ENCODE data around the gene MAPK1. TPM values are rescaled to one million over a fixed set of nuclear protein-coding genes. Genes with fewer than 3 reads are reported as not detected.
"Not testable (repeated sequence)": the region's sequence is repeated elsewhere in the genome, so short reads cannot be mapped to it uniquely, and the experiment has no call there.

Gene MAPK1
- total RNA-seq, 1 experiment from 2014 or later: 98.8 TPM

- Histone ChIP-seq H3K36me3 (peaks cover 20% of the 10 kb centered on the region), H3K4me3 (no peak overlapping the region), H3K27me3 (no peaks in the 10 kb centered on the region), H3K27ac (no peak overlapping the region), H3K4me1 (peaks cover 25% of the 10 kb centered on the region), H3K9me3 (replicated peaks) (no peaks in the 10 kb centered on the region)
- no peak for DNase-seq
Observed at GRCh38 chr22:21758091-21758864, 109.2 kb downstream of the MAPK1 start.

GRCh38 chr22:21755851-21756284, 111.6 kb downstream of the MAPK1 start:
- no peaks in the 10 kb centered on the region for H3K27me3 ChIP-seq
- DNase-seq: no peak
- no peak overlapping the region for H3K4me3 ChIP-seq
- no peaks in the 10 kb centered on the region for H3K9me3 ChIP-seq (replicated peaks)
- peaks cover 18% of the 10 kb centered on the region for H3K4me1 ChIP-seq
- H3K27ac ChIP-seq: peak overlapping the region; percentile 47; the same call in 1 of the 2 replicates
- 0 out of 2 replicates have a peak, but pooled peaks cover 4% of the 10 kb centered on the region for H3K36me3 ChIP-seq

GRCh38 chr22:21754523-21754922, 112.9 kb downstream of the MAPK1 start:
- peak; percentile 84 to 85 for DNase-seq
- no peaks in the 10 kb centered on the region for H3K27me3 ChIP-seq
- H3K4me3 ChIP-seq: peak overlapping the region; percentile 17
- H3K36me3 ChIP-seq: 0 out of 2 replicates have a peak, but pooled peaks cover 4% of the 10 kb centered on the region
- no peaks in the 10 kb centered on the region for H3K9me3 ChIP-seq (replicated peaks)
- H3K4me1 ChIP-seq: peaks cover 12% of the 10 kb centered on the region
- peak overlapping the region; percentile 47 for H3K27ac ChIP-seq

- DNase-seq: no peak
- Histone ChIP-seq H3K27ac (no peak overlapping the region), H3K4me1 (peaks cover 15% of the 10 kb centered on the region)
Observed at GRCh38 chr22:21753374-21754111, 113.9 kb downstream of the MAPK1 start.

GRCh38 chr22:21752276-21752675, 115.2 kb downstream of the MAPK1 start:
- no peak for DNase-seq
- no peaks in the 10 kb centered on the region for H3K27me3 ChIP-seq
- H3K9me3 ChIP-seq (replicated peaks): no peaks in the 10 kb centered on the region
- no peak overlapping the region for H3K27ac ChIP-seq
- no peak overlapping the region for H3K4me3 ChIP-seq
- no peaks in the 10 kb centered on the region for H3K36me3 ChIP-seq
- peaks cover 19% of the 10 kb centered on the region for H3K4me1 ChIP-seq

More at GRCh38 chr22:21753374-21754111, 113.9 kb downstream of the MAPK1 start:
- Histone ChIP-seq H3K4me3 (no peak overlapping the region), H3K36me3 (no peaks in the 10 kb centered on the region), H3K9me3 (replicated peaks) (no peaks in the 10 kb centered on the region), H3K27me3 (no peaks in the 10 kb centered on the region)

- DNase-seq: no peak
- Histone ChIP-seq H3K4me3 (no peak overlapping the region), H3K9me3 (replicated peaks) (no peaks in the 10 kb centered on the region; the same call in 1 of the 2 replicates), H3K27me3 (no peaks in the 10 kb centered on the region), H3K4me1 (peaks cover 6% of the 10 kb centered on the region), H3K27ac (no peak overlapping the region), H3K36me3 (no peaks in the 10 kb centered on the region)
Observed at GRCh38 chr22:21745948-21746347, 121.5 kb downstream of the MAPK1 start.

- not testable (repeated sequence) for H3K36me3 ChIP-seq; H3K27ac ChIP-seq; DNase-seq; H3K4me3 ChIP-seq; H3K4me1 ChIP-seq; H3K27me3 ChIP-seq; H3K9me3 ChIP-seq (replicated peaks)
Observed at GRCh38 chr22:21744917-21745316, 122.5 kb downstream of the MAPK1 start.

- Histone ChIP-seq H3K9me3 (replicated peaks) (no peaks in the 10 kb centered on the region; the same call in 1 of the 2 replicates), H3K4me3 (no peak overlapping the region), H3K4me1 (peaks cover 12% of the 10 kb centered on the region), H3K27ac (no peak overlapping the region), H3K36me3 (no peaks in the 10 kb centered on the region), H3K27me3 (no peaks in the 10 kb centered on the region)
- no peak for DNase-seq
Observed at GRCh38 chr22:21741790-21742189, 125.7 kb downstream of the MAPK1 start.

- no peak for DNase-seq
- Histone ChIP-seq H3K4me1 (peaks cover 12% of the 10 kb centered on the region), H3K27ac (no peak overlapping the region), H3K27me3 (no peaks in the 10 kb centered on the region), H3K36me3 (no peaks in the 10 kb centered on the region), H3K9me3 (replicated peaks) (no peaks in the 10 kb centered on the region), H3K4me3 (no peak overlapping the region)
Observed at GRCh38 chr22:21741059-21741458, 126.4 kb downstream of the MAPK1 start.

GRCh38 chr22:21739828-21740377, 127.5 kb downstream of the MAPK1 start:
- H3K4me1 ChIP-seq: peaks cover 12% of the 10 kb centered on the region
- no peaks in the 10 kb centered on the region for H3K27me3 ChIP-seq
- H3K36me3 ChIP-seq: no peaks in the 10 kb centered on the region
- H3K9me3 ChIP-seq (replicated peaks): no peaks in the 10 kb centered on the region
- no peak for DNase-seq
- H3K4me3 ChIP-seq: no peak overlapping the region
- H3K27ac ChIP-seq: no peak overlapping the region

GRCh38 chr22:21738966-21739365, 128.5 kb downstream of the MAPK1 start:
- Histone ChIP-seq H3K27me3 (no peaks in the 10 kb centered on the region), H3K4me1 (peaks cover 16% of the 10 kb centered on the region), H3K36me3 (no peaks in the 10 kb centered on the region), H3K9me3 (replicated peaks) (no peaks in the 10 kb centered on the region), H3K27ac (no peak overlapping the region), H3K4me3 (no peak overlapping the region)
- peak in 1 of 2 experiments; percentile 41 for DNase-seq

- Histone ChIP-seq H3K4me3 (no peak overlapping the region), H3K36me3 (no peaks in the 10 kb centered on the region), H3K4me1 (peaks cover 16% of the 10 kb centered on the region), H3K27me3 (no peaks in the 10 kb centered on the region), H3K27ac (no peak overlapping the region), H3K9me3 (replicated peaks) (no peaks in the 10 kb centered on the region)
- no peak for DNase-seq
Observed at GRCh38 chr22:21738081-21738480, 129.4 kb downstream of the MAPK1 start.

GRCh38 chr22:21736948-21737347, 130.5 kb downstream of the MAPK1 start:
- Histone ChIP-seq H3K27ac (no peak overlapping the region), H3K36me3 (no peaks in the 10 kb centered on the region), H3K9me3 (replicated peaks) (no peaks in the 10 kb centered on the region), H3K27me3 (no peaks in the 10 kb centered on the region), H3K4me3 (no peak overlapping the region), H3K4me1 (peaks cover 16% of the 10 kb centered on the region)
- DNase-seq: no peak

GRCh38 chr22:21736084-21736642, 131.3 kb downstream of the MAPK1 start:
- Histone ChIP-seq H3K36me3 (no peaks in the 10 kb centered on the region), H3K4me3 (peak overlapping the region; percentile 13; the same call in 1 of the 2 replicates), H3K9me3 (replicated peaks) (no peaks in the 10 kb centered on the region), H3K27me3 (no peaks in the 10 kb centered on the region), H3K27ac (no peak overlapping the region), H3K4me1 (peaks cover 16% of the 10 kb centered on the region)
- no peak for DNase-seq

Measured in SJCRH30 (cell line).